ENCODE measurements around the gene LRP10.

- TF ChIP-seq MAX (IDR thresholded peaks at IDR 0.05) = no peak
- no peak for TF ChIP-seq CEBPB (IDR thresholded peaks at IDR 0.05; ENCODE audit: low read depth, low read length)
- TF ChIP-seq CTCF (IDR thresholded peaks at IDR 0.05; ENCODE audit: control extremely low read depth in 1 of 3, insufficient read depth in 1 of 3, low read depth in 1 of 3, low read length in 3 of 3) = no peak
- TF ChIP-seq E2F6 (IDR thresholded peaks at IDR 0.05) = no peak
- no peak for TF ChIP-seq JUN (IDR thresholded peaks at IDR 0.05; ENCODE audit: low read depth, low read length)
- no peak for TF ChIP-seq HDAC2 (IDR thresholded peaks at IDR 0.05; ENCODE audit: borderline replicate concordance in 1 of 2, low read depth in 2 of 2, low read length in 2 of 2)
- no peak for TF ChIP-seq BCL11A (IDR thresholded peaks at IDR 0.05; ENCODE audit: low read depth in 2 of 2, low read length in 2 of 2)
Observed at GRCh38 chr14:22896356-22896755, 24.8 kb downstream of the LRP10 start.
